COLO829 (cell line): Measurements from ENCODE around the gene ANXA11.

ENCODE experiments used
- DNase-seq: peaks from one replicate; pipeline ENCODE4 v3.0.0; 2012; ENCODE audit warnings: low spot score

The ANXA11 gene

DNA sequence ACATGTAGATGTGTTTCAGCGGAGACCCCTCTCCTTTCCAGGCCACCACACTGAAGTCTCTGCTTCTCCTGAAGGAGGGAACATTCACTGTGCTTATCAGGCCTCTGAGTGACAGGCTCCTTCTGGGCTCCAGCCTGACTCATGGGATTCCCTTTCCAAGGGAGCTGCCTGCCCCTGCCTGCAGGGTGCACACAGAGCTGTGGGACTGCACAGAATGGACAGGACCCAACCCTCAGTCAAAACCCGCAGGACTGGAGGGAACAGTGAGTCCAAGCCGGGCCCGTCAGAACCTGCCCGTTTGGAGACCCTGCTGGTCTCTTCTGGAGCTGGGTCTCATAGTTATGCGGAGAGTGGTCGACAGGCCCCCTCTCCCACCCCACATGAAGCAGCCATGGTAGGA, 40.2 kb downstream of the ANXA11 start:
- DNase-seq: no peak

- DNase-seq: no peak
Observed at GRCh38 chr10:80164596-80164995, 40.7 kb downstream of the ANXA11 start.

GRCh38 chr10:80163741-80164341, 41.5 kb downstream of the ANXA11 start:
- DNase-seq: no peak

- no peak for DNase-seq
Observed at GRCh38 chr10:80161321-80162083, 43.8 kb downstream of the ANXA11 start.

DNA sequence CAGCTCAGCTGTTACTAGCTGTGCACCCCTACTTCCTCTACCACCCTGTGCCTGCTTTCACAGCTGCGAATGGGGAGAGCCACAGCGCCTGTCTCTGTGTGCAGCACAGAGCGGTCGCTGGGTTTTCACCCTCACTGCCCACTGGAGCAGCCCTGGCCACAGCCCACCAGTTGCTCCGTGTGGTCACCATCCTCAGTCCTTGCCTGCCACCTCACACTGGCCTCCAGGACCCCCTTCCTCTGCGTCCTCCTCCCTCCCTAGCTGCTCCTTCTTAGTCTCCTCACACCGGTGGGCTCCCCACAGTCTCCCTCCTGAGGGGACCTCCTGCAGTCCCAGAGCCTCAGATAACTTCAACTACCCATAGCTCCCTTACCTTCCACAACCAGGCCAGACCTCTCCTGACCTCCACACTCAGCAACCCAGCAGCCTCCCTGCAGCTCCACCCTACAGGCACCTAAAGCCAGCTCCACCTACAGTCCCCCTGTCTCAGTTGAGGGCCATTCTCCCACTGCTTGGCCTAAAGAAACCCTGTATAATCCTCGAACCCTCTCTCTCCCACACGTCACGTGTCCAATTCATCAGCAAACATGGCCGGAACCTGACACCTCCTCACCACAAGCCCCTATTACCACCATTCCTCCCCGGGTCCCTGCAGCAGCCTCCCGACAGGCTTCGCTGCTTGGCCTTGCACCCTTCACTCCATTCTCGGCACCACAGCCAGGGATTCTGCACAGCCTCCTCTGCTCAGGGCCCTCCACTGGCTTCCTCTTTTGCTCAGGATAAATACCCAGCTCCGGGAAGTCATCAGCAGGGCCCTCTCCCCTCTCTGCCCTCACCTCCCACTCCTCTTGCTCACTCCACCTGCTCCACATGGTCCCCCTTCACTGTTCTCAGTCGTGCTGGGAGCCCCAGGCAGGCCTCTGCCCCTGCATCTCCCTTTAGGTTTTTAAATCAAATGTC, 44.7 kb downstream of the ANXA11 start:
- DNase-seq: no peak

DNA sequence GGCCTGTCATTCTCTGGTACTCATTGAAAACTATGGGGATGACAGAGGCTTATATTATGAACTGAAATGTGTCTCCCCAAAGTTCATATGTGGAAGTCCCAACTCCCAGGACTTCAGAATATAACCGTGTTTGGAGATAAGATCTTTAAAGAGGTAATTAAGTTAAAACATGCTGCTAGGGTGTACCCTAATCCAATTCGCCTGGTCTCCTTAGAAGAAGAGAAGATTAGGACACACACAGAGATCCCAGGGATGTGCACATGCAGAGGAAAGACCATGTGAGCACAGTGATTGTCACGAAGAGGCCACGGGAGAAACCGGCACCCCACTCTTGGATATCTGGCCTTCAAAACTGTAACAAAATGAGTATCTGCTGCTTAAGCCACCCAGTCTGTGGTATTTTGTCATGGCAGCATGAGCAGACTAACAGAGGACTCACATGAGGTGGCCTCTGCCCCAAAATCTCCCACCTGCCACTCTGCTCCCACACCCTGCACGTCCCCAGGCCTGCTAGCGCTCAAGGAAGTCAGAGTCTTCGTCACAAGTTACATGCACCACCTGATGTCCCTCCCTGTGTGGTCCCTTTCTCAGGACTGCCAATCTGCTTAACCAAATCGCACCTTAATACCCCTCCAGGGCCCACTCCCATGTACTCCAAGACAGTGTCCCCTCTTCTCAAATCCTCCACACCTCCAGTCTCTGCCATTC, 46.0 kb downstream of the ANXA11 start:
- DNase-seq: no peak

GRCh38 chr10:80158598-80159127, 46.7 kb downstream of the ANXA11 start:
- peak; percentile 82 for DNase-seq

GRCh38 chr10:80158126-80158525, 47.2 kb downstream of the ANXA11 start:
- no peak for DNase-seq

- DNase-seq: no peak
Observed at GRCh38 chr10:80157561-80157960, 47.8 kb downstream of the ANXA11 start.

DNA sequence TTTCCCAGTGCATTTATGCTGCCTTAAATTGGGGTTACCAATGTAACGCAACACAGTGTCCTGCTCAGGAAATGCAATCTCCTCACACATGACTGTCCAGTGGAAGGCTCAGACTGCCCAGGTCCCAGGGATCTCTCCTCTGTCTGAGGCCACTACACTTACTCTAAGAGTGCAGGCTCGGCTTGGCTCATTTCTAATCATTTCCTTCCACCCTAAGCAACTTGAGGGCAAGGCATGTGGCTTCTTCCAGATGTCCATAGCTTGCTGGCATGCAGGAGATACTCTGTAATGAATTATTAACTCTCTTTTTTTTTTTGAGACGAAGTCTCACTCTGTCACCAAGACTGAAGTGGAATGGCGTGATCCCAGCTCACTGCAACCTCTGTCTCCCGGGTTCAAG, 49.1 kb downstream of the ANXA11 start:
- DNase-seq: no peak

DNA sequence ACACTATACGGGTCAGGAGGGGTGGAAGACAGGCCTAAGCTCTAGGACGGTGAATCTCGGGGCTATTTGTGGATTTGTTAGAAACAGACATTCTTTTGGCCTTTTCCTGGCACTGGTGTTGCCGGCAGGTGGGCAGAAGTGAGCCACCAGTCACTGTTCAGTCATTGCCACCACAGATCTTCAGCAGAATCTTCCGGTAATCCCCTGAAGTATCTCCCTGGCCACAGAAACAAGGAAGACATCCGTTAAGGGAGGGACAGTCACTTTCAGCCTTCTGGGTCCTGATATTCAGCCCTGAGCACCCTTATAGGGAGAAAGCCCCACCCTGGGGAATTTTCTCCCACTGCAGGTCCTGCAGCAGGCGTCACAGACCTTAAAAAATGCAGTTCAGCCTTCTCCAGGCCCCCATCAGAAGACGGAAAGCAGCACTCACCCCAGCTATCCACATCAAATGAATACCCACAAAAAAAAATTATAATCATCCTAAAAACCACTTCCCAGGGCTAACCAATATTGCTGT, 49.6 kb downstream of the ANXA11 start:
- no peak for DNase-seq

DNA sequence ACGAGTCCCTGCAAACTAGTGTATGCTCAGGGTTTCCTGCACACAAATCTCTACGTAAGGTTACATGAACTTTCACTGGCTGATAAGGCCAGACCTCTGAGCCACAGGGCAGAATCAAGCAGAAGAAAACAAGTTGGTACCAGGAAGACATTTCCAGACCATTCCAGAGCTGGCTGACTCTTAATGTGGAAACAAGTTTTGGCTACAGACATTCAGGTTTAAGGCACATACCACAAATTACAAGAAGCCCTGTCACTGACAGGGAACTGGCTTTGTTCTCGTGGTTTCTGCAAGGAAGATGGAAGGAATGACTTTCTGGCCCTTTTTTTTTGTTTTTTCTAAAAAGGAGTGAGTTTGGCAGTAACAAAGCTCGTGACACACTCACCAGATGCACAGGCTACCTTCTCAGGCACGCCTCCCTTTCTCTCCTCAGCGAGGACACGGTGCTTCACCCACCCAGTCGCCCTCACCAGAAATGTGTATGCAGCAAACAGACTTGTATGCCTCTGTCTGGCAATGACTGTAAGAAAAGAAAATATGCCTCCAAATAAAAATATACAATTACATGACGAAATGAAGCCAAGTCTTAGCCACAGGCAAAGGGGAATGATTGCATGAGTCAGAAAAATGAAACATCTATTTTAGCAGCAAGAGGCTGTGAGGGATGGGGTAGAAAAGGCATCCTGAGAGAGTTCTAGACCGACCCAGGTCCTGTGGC, 50.2 kb downstream of the ANXA11 start:
- no peak for DNase-seq

- no peak for DNase-seq
Observed at GRCh38 chr10:80154626-80154977, 50.7 kb downstream of the ANXA11 start.

DNA sequence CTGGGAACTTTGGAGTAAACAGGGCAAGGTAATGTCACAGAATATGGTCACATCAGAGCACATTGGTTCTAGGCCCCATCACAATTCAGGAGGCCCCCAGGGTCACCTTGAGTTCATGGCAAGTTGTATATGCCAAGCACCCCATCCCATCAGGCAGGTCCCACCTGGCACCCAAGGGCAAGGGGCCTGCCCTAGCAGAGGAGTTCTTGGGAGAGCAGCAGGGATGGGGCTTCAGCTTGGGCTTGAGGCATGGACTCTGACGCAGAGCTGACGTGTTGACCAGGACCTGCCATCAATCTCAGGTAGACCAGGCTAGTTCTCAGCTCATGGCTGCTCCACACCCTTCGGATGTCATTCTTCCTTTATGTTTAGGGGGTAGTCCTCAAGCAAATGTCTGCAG, 51.9 kb downstream of the ANXA11 start:
- no peak for DNase-seq

- no peak for DNase-seq
Observed at GRCh38 chr10:80152820-80153219, 52.5 kb downstream of the ANXA11 start.

DNA sequence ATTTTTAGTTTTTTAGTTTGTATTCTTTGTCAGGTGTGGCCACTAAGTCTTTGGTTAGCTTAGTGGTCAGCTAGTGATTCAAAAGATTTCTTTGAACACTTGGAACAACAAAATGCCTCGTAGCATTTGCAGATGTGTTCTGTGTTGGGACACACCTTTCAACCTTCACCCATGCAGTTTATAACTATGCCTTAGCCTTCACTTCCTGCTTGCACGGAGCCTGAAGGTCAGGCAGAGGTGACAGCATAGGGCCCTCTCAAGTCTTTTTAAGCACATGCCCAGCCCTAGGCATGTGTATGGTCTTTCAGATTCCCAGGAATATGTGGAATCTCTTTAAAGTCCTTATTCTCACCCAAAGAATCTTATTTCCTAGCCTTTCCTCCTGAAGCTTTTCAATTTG, 55.2 kb downstream of the ANXA11 start:
- DNase-seq: no peak

DNA sequence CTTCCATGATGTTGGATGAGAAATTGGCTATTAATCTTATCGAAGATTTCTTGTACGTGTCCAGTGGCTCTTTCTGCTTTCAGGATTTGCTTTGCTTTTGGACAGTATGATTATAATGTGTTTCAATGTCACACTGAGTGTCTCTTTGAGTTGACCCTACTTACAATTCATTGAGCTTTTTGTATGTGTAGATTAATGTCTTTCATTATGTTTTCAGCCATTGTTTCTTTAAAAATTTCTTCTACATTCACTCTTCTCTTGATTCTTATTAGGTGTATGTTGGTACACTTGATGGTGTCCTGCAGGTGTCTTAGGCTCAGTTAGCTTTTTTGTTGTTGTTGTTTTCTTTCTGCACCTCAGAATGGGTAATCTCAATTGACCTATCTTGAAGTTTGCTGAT, 56.2 kb downstream of the ANXA11 start:
- no peak for DNase-seq

DNA sequence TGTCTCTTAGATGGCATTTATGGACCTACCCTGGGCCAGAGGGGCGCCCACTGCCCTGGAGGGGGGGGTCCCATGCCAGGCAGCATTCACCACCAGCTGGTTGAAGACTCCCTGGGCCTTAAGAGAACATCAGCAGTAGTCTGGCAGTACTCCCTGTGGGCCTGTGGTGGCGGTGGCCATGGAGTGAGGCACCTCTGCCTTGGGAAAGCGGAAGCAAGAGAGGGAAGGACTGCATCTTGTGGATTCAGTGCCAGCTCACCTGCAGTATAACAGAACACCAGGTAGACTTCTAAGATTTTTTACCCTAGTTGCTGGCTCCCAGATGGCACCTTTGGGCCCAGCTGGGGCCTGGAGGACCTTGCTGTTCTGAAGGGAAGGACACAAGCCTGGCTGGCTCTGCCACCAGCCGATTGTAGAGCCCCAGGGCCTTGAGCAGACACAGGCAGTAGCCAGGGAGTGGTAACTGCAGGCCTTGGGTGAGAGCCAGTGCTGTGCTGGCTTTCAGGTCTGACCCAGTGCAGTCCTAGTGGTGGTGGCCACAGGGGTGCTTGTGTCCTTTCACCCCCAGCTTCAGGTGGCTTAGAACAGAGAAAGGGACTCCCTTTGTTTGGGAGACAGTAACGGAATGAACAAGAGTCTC, 57.1 kb downstream of the ANXA11 start:
- DNase-seq: no peak

- DNase-seq: no peak
Observed at GRCh38 chr10:80146918-80147317, 58.4 kb downstream of the ANXA11 start.
